ENCODE results near the gene KIF3B.
"Not testable (repeated sequence)": the region's sequence is repeated elsewhere in the genome, so short reads cannot be mapped to it uniquely, and the experiment has no call there.

KIF3B gene
- 67.8 to 203 reads per million in 2 experiments for total RNA-seq

- peak; percentile 78 for DNase-seq (ENCODE audit: low read depth)
Observed at GRCh38 chr20:32277361-32278198, at the start of gene KIF3B. Gene KIF3B, plus strand, starts transcription at chr20:32277651. Its CDS starts 32,127 bp downstream, at chr20:32309778.

GRCh38 chr20:32227744-32228688, 49.4 kb upstream of the KIF3B start:
- DNase-seq (ENCODE audit: low read depth): no peak

GRCh38 chr20:32229251-32229747, 48.2 kb upstream of the KIF3B start:
- no peak for DNase-seq (ENCODE audit: low read depth)

GRCh38 chr20:32230707-32231106, 46.7 kb upstream of the KIF3B start:
- no peak for DNase-seq (ENCODE audit: low read depth)

- DNase-seq (ENCODE audit: low read depth): no peak
Observed at GRCh38 chr20:32231245-32231644, 46.2 kb upstream of the KIF3B start.

GRCh38 chr20:32231847-32232246, 45.6 kb upstream of the KIF3B start:
- DNase-seq (ENCODE audit: low read depth): peak; percentile 19

- DNase-seq (ENCODE audit: low read depth): no peak
Observed at GRCh38 chr20:32232326-32232886, 45.0 kb upstream of the KIF3B start.

- DNase-seq (ENCODE audit: low read depth): no peak
Observed at GRCh38 chr20:32233286-32233685, 44.2 kb upstream of the KIF3B start.

- DNase-seq (ENCODE audit: low read depth): no peak
Observed at GRCh38 chr20:32234135-32234808, 43.2 kb upstream of the KIF3B start.

GRCh38 chr20:32235331-32236047, 42.0 kb upstream of the KIF3B start:
- no peak for DNase-seq (ENCODE audit: low read depth)

GRCh38 chr20:32236048-32236533, 41.4 kb upstream of the KIF3B start:
- no peak for DNase-seq (ENCODE audit: low read depth)

- DNase-seq (ENCODE audit: low read depth): no peak
Observed at GRCh38 chr20:32236819-32237218, 40.6 kb upstream of the KIF3B start.

GRCh38 chr20:32237419-32237818, 40.0 kb upstream of the KIF3B start:
- DNase-seq (ENCODE audit: low read depth): no peak

GRCh38 chr20:32238483-32239425, 38.7 kb upstream of the KIF3B start:
- DNase-seq (ENCODE audit: low read depth): no peak

GRCh38 chr20:32240205-32240604, 37.2 kb upstream of the KIF3B start:
- DNase-seq (ENCODE audit: low read depth): no peak

- no peak for DNase-seq (ENCODE audit: low read depth)
Observed at GRCh38 chr20:32241807-32242206, 35.6 kb upstream of the KIF3B start.

- DNase-seq (ENCODE audit: low read depth): no peak
Observed at GRCh38 chr20:32244150-32244823, 33.2 kb upstream of the KIF3B start.

GRCh38 chr20:32244959-32245358, 32.5 kb upstream of the KIF3B start:
- DNase-seq (ENCODE audit: low read depth): no peak

GRCh38 chr20:32246208-32246607, 31.2 kb upstream of the KIF3B start:
- DNase-seq (ENCODE audit: low read depth): not testable (repeated sequence)

Measured in T follicular helper cell (primary cell).